ENCODE results near the gene C1QTNF4. TPM values are rescaled to one million over a fixed set of nuclear protein-coding genes. Genes with fewer than 3 reads are reported as not detected.

C1QTNF4 gene
- total RNA-seq, 4 donors from 2014 or later, result 0.68 to 7.8 (median 1.8) TPM

GRCh38 chr11:47589977-47590861 is 4.0 kb downstream of the C1QTNF4 start:
- in situ Hi-C loops (cut with MboI; ENCODE audit: low pct_ligation_motif_present in 1 of 4, low pct_unique_long_range_greater_than_20kb in 1 of 4, low sequenced_read_pairs in 3 of 4), result no loop called here

GRCh38 chr11:47589584-47589976 is 4.6 kb downstream of the C1QTNF4 start:
- Histone ChIP-seq H3K4me3 (peak overlapping the region; percentile 10 to 46 (median 24)), H3K27ac (peak overlapping the region; percentile 8 to 77 (median 28)), H3K4me1 (peaks cover 0 to 20% (median 8%) of the 10 kb centered on the region in 4 donors), H3K9me3 (no peaks in the 10 kb centered on the region), H3K27me3 (peaks cover 50% of the 10 kb centered on the region), H3K36me3 (peaks cover 0 to 6% (median 0%) of the 10 kb centered on the region in 4 donors)
- intact Hi-C loops (cut with DNase I; ENCODE audit: low total_unique reads), result no loop called here
- in situ Hi-C loops (cut with MboI; ENCODE audit: low pct_ligation_motif_present in 1 of 4, low pct_unique_long_range_greater_than_20kb in 1 of 4, low sequenced_read_pairs in 3 of 4), result no loop called here
- 52% methylated on average over 40 of the region's 51 CpGs; no CpG with 5 or more reads in 1 of the 2 donors for WGBS, 2 donors (ENCODE audit: low coverage in 1 of 2)
- DNase-seq, result peak; percentile 18
- TF ChIP-seq EP300 (IDR thresholded peaks at IDR 0.05; ENCODE audit: low read depth), result no peak
- no peak for TF ChIP-seq CTCF (IDR thresholded peaks at IDR 0.05)
- no peak for TF ChIP-seq POLR2A (IDR thresholded peaks at IDR 0.05)
- no peak for TF ChIP-seq POLR2AphosphoS5 (IDR thresholded peaks at IDR 0.05)

More at GRCh38 chr11:47589977-47590861, 4.0 kb downstream of the C1QTNF4 start:
- Histone ChIP-seq H3K4me1 (peaks cover 0 to 20% (median 8%) of the 10 kb centered on the region in 4 donors), H3K36me3 (no peaks in the 10 kb centered on the region), H3K9me3 (no peaks in the 10 kb centered on the region), H3K27ac (peak overlapping the region; percentile 8 to 77 (median 28)), H3K27me3 (peaks cover 57% of the 10 kb centered on the region), H3K4me3 (peak overlapping the region; percentile 10 to 46 (median 24))
- TF ChIP-seq EP300 (IDR thresholded peaks at IDR 0.05; ENCODE audit: low read depth), result no peak
- no peak for TF ChIP-seq POLR2AphosphoS5 (IDR thresholded peaks at IDR 0.05)
- TF ChIP-seq POLR2A (IDR thresholded peaks at IDR 0.05), result no peak
- TF ChIP-seq CTCF (IDR thresholded peaks at IDR 0.05), result no peak
- WGBS, 2 donors (ENCODE audit: low coverage in 1 of 2), result 65 to 86% methylated on average over 40 to 122 of the region's 122 CpGs
- no peak for DNase-seq
- intact Hi-C loops (cut with DNase I; ENCODE audit: low total_unique reads), result no loop called here

- peak overlapping the region in 2 of 4 donors; percentile 24 to 46 for H3K4me3 ChIP-seq
- peak overlapping the region in 1 of 4 donors; percentile 77 for H3K27ac ChIP-seq
- peaks cover 0 to 10% (median 2%) of the 10 kb centered on the region in 4 donors for H3K36me3 ChIP-seq
- H3K4me1 ChIP-seq, result peaks cover 0 to 17% (median 5%) of the 10 kb centered on the region in 4 donors
- peaks cover 46% of the 10 kb centered on the region for H3K27me3 ChIP-seq
- in situ Hi-C loops (cut with MboI; ENCODE audit: low pct_ligation_motif_present in 1 of 4, low pct_unique_long_range_greater_than_20kb in 1 of 4, low sequenced_read_pairs in 3 of 4), result no loop called here
- intact Hi-C loops (cut with DNase I; ENCODE audit: low total_unique reads), result no loop called here
- no peak for DNase-seq
- H3K9me3 ChIP-seq, result no peaks in the 10 kb centered on the region
- no peak for TF ChIP-seq CTCF (IDR thresholded peaks at IDR 0.05)
- no peak for TF ChIP-seq POLR2AphosphoS5 (IDR thresholded peaks at IDR 0.05)
- 72 to 87% methylated on average over 5 to 11 of the region's 11 CpGs for WGBS, 2 donors (ENCODE audit: low coverage in 1 of 2)
Observed at GRCh38 chr11:47589118-47589517, 5.1 kb downstream of the C1QTNF4 start.

GRCh38 chr11:47587723-47588326 is 6.4 kb downstream of the C1QTNF4 start:
- peak; percentile 41 for DNase-seq
- Histone ChIP-seq H3K36me3 (peaks cover 0 to 21% (median 9%) of the 10 kb centered on the region in 4 donors), H3K27me3 (peaks cover 33% of the 10 kb centered on the region), H3K27ac (no peak overlapping the region), H3K4me3 (no peak overlapping the region), H3K9me3 (no peaks in the 10 kb centered on the region), H3K4me1 (peaks cover 0 to 9% (median 0%) of the 10 kb centered on the region in 4 donors)
- intact Hi-C loops (cut with DNase I; ENCODE audit: low total_unique reads), result no loop called here
- TF ChIP-seq EP300 (IDR thresholded peaks at IDR 0.05; ENCODE audit: low read depth) (no peak), POLR2AphosphoS5 (IDR thresholded peaks at IDR 0.05) (no peak), CTCF (IDR thresholded peaks at IDR 0.05) (no peak), POLR2A (IDR thresholded peaks at IDR 0.05) (no peak)
- WGBS, 2 donors (ENCODE audit: low coverage in 1 of 2), result 80% methylated on average over 8 of the region's 14 CpGs; no CpG with 5 or more reads in 1 of the 2 donors
- in situ Hi-C loops (cut with MboI; ENCODE audit: low pct_ligation_motif_present in 1 of 4, low pct_unique_long_range_greater_than_20kb in 1 of 4, low sequenced_read_pairs in 3 of 4), result no loop called here

All from transverse colon (tissue), 4 donors.